GM12801 (cell line): ENCODE data around the gene AKR1B15.

Source experiments
- CTCF ChIP-seq: IDR thresholded peaks from one replicate; pipeline ENCODE4 v1.5.1; 2011; ENCODE audit warnings: control low read depth; ENCODE audit not compliant: insufficient read length; ENCODE audit errors: extremely low read depth

AKR1B15 gene

GRCh38 chr7:134629445-134629844, 80.5 kb downstream of the AKR1B15 start:
- no peak for TF ChIP-seq CTCF
